HepG2 (cell line): Measurements from ENCODE around the gene RABEP2. TPM values are rescaled to one million over a fixed set of nuclear protein-coding genes. Genes with fewer than 3 reads are reported as not detected.

Source experiments
- ARNT2 ChIP-seq: sonication (generic); formaldehyde crosslinking; IDR thresholded peaks from 2 replicates; pipeline ENCODE4 v1.8.0; 2022; ENCODE audit warnings: mild to moderate bottlenecking, low read depth, missing genetic modification reagents, moderate library complexity
- ATF2 ChIP-seq: sonication (generic); formaldehyde crosslinking; IDR thresholded peaks from 2 replicates; pipeline ENCODE4 v1.4.0; 2020; ENCODE audit warnings: missing genetic modification reagents
- CENPX ChIP-seq: sonication (generic); formaldehyde crosslinking; IDR thresholded peaks from 2 replicates; pipeline ENCODE4 v1.9.0; 2021; ENCODE audit warnings: mild to moderate bottlenecking, missing genetic modification reagents, moderate library complexity
- HNRNPUL1 ChIP-seq: fragments of 200-400 bp; formaldehyde crosslinking; IDR thresholded peaks from 2 replicates; pipeline ENCODE4 v1.6.1; 2017; ENCODE audit warnings: low read depth, mild to moderate bottlenecking, low read length, moderate library complexity
- MBD4 ChIP-seq: IDR thresholded peaks from 2 replicates; pipeline ENCODE4 v1.6.1; 2012; ENCODE audit warnings: low read length, inconsistent platforms, borderline replicate concordance
- NR2C2 ChIP-seq: sonication (generic); formaldehyde crosslinking; IDR thresholded peaks from 2 replicates; pipeline ENCODE4 v1.4.0; 2020; ENCODE audit warnings: missing genetic modification reagents, mild to moderate bottlenecking, moderate library complexity, borderline replicate concordance
- REL ChIP-seq: sonication (generic); formaldehyde crosslinking; conservative IDR thresholded peaks from 2 replicates; pipeline ENCODE4 v1.8.0; 2022; ENCODE audit warnings: mild to moderate bottlenecking, missing genetic modification reagents, moderate library complexity
- SAP130 ChIP-seq: IDR thresholded peaks from 2 replicates; pipeline ENCODE4 v1.6.1; 2016; ENCODE audit warnings: low read depth
- SMARCE1 ChIP-seq: fragments of 450-650 bp; IDR thresholded peaks from 2 replicates; pipeline ENCODE4 v1.6.1; 2017; ENCODE audit warnings: borderline replicate concordance
- SPEN ChIP-seq: sonication (generic); formaldehyde crosslinking; IDR thresholded peaks from 2 replicates; pipeline ENCODE4 v1.5.1; 2020; ENCODE audit warnings: low read depth, mild to moderate bottlenecking, missing genetic modification reagents
- SRSF4 ChIP-seq: fragments of 200-400 bp; formaldehyde crosslinking; IDR thresholded peaks from one replicate; pipeline ENCODE4 v1.6.1; 2018; ENCODE audit warnings: mild to moderate bottlenecking, low read depth, low read length, moderate library complexity; ENCODE audit not compliant: poor library complexity, severe bottlenecking
- STAT5B ChIP-seq: sonication (generic); formaldehyde crosslinking; IDR thresholded peaks from 2 replicates; pipeline ENCODE4 v1.4.0; 2020; ENCODE audit warnings: missing genetic modification reagents
- ZBTB3 ChIP-seq: sonication (generic); formaldehyde crosslinking; IDR thresholded peaks from 2 replicates; pipeline ENCODE4 v1.4.0; 2020; ENCODE audit warnings: low read depth, mild to moderate bottlenecking, moderate library complexity, missing genetic modification reagents, borderline replicate concordance
- ZFP36L2 ChIP-seq: sonication (generic); formaldehyde crosslinking; IDR thresholded peaks from 2 replicates; pipeline ENCODE4 v1.4.0; 2020; ENCODE audit warnings: missing genetic modification reagents
- ZGPAT ChIP-seq: IDR thresholded peaks from 2 replicates; pipeline ENCODE4 v1.6.1; 2016; ENCODE audit warnings: mild to moderate bottlenecking
- ZMYM4 ChIP-seq: sonication (generic); formaldehyde crosslinking; IDR thresholded peaks from 2 replicates; pipeline ENCODE4 v1.8.1; 2023; ENCODE audit warnings: mild to moderate bottlenecking, missing genetic modification reagents
- ZNF503 ChIP-seq: sonication (generic); formaldehyde crosslinking; IDR thresholded peaks from 2 replicates; pipeline ENCODE4 v1.4.0; 2020; ENCODE audit warnings: missing genetic modification reagents
- ZNF652 ChIP-seq: IDR thresholded peaks from 2 replicates; pipeline ENCODE4 v1.6.1; 2016; ENCODE audit warnings: low read depth, borderline replicate concordance
- ZNF660 ChIP-seq: sonication (generic); formaldehyde crosslinking; IDR thresholded peaks from 2 replicates; pipeline ENCODE4 v1.5.1; 2020; ENCODE audit warnings: mild to moderate bottlenecking, low read depth, missing genetic modification reagents, borderline replicate concordance
- ZNF678 ChIP-seq: sonication (generic); formaldehyde crosslinking; IDR thresholded peaks from 2 replicates; pipeline ENCODE4 v1.4.0; 2020; ENCODE audit warnings: mild to moderate bottlenecking, missing genetic modification reagents
- ZNF710 ChIP-seq: sonication (generic); formaldehyde crosslinking; IDR thresholded peaks from 2 replicates; pipeline ENCODE4 v1.5.0; 2020; ENCODE audit warnings: mild to moderate bottlenecking, missing genetic modification reagents, borderline replicate concordance
- ZNF766 ChIP-seq: sonication (generic); formaldehyde crosslinking; IDR thresholded peaks from 2 replicates; pipeline ENCODE4 v1.5.0; 2020; ENCODE audit warnings: missing genetic modification reagents, borderline replicate concordance
- ZNF780A ChIP-seq: sonication (generic); formaldehyde crosslinking; IDR thresholded peaks from 2 replicates; pipeline ENCODE4 v1.8.0; 2022; ENCODE audit warnings: mild to moderate bottlenecking, missing genetic modification reagents, moderate library complexity
- polyA plus RNA-seq, 8 experiments: library from polyadenylated mRNA; depleted of rRNA in 3 of 8; stranded (reverse) in 7 of 8; unstranded in 1 of 8; fragments of >200 nt; fragmentation: Illumina TruSeq in 4 of 8; extraction: Trizol in 4 of 8; gene quantifications; 2 replicates each; pipeline versions ENCODE4 v1.2.1 to v1.2.3, GENCODE V29; 2011 to 2016; ENCODE audit warnings: low read depth in 4 of 8, missing spikeins in 1 of 8, mixed read lengths in 1 of 8; ENCODE audit not compliant: insufficient read depth in 1 of 8
- total RNA-seq, 5 experiments: library from RNA; depleted of rRNA; stranded (reverse); fragments of >200 nt; fragmentation: Illumina TruSeq; extraction: Trizol; gene quantifications; 2 replicates each; pipeline ENCODE4 v1.2.3, GENCODE V29; 2016; ENCODE audit warnings: low read depth in 1 of 5

Gene RABEP2
- total and polyA plus RNA-seq, 2 of the 13 experiments (the other 11 are each of a cell fraction or from before 2014, with no cell fraction given): 10.8 to 18.4 TPM

GRCh38 chr16:28950648-28951409 lies 25.8 kb upstream of the RABEP2 start, which contains the start of gene NFATC2IP (continued):
- TF ChIP-seq SPEN (peak; percentile 72), REL (CRISPR knock-in tag) (peak; percentile 85; the same call in 1 of the 2 replicates), CENPX (CRISPR knock-in tag) (no peak), SAP130 (CRISPR knock-in tag) (peak; percentile 95), SMARCE1 (no peak), ZNF678 (CRISPR knock-in tag) (no peak), HNRNPUL1 (no peak), ZBTB3 (CRISPR knock-in tag) (no peak), ZNF780A (peak; percentile 86; the same call in 1 of the 2 replicates), ZFP36L2 (CRISPR knock-in tag) (no peak), ATF2 (CRISPR knock-in tag) (peak; percentile 47), MBD4 (no peak), ZNF710 (CRISPR knock-in tag) (no peak), ZNF503 (no peak), ZNF766 (CRISPR knock-in tag) (peak; percentile 60; the same call in 1 of the 2 replicates), NR2C2 (CRISPR knock-in tag) (peak; percentile 80), ZMYM4 (CRISPR knock-in tag) (peak; percentile 71; the same call in 1 of the 2 replicates), STAT5B (no peak; the same call in 1 of the 2 replicates), SRSF4 (no peak), ZNF652 (CRISPR knock-in tag) (no peak), ZGPAT (CRISPR knock-in tag) (peak; percentile 76), ARNT2 (CRISPR knock-in tag) (no peak), ZNF660 (CRISPR knock-in tag) (no peak)
